DND-41 (cell line): Measurements from ENCODE around the gene FLNC.

Experiments used
- ATAC-seq: fragments of 200-7000 bp; cut with Tn5 transposase; 3 replicates; pipeline ENCODE4 v1.9.1; 2021; ENCODE audit warnings: low read depth; ENCODE audit not compliant: insufficient read depth
- DNase-seq: peaks from one replicate; pipeline ENCODE4 v3.0.0-alpha.2; 2020
- H2AFZ ChIP-seq: 2 replicates; pipeline ENCODE4 v1.6.0; 2012; ENCODE audit warnings: low read depth, low read length
- H3K27ac ChIP-seq: 2 replicates; pipeline ENCODE4 v1.5.1; 2012; ENCODE audit warnings: low read length, inconsistent platforms
- H3K27me3 ChIP-seq: fragments of 200-600 bp; sonication (generic); 2 replicates; pipeline ENCODE4 v1.6.0; 2012; ENCODE audit warnings: low read length, mild to moderate bottlenecking, inconsistent platforms; ENCODE audit not compliant: insufficient read depth, poor library complexity
- H3K36me3 ChIP-seq: 2 replicates; pipeline ENCODE4 v1.5.1; 2012; ENCODE audit warnings: low read length, inconsistent platforms; ENCODE audit not compliant: insufficient read depth
- H3K4me1 ChIP-seq: 2 replicates; pipeline ENCODE4 v1.5.1; 2012; ENCODE audit warnings: mild to moderate bottlenecking, low read length; ENCODE audit not compliant: insufficient read depth
- H3K4me2 ChIP-seq: 2 replicates; pipeline ENCODE4 v1.6.0; 2012; ENCODE audit warnings: mild to moderate bottlenecking, moderate library complexity, low read length, inconsistent platforms; ENCODE audit not compliant: insufficient read depth
- H3K4me3 ChIP-seq, 2 experiments: fragments of 200-600 bp in 1 of 2; shearing (Covaris generic) in 1 of 2; 2 replicates each; pipeline ENCODE4 v1.5.1; 2012 to 2016; ENCODE audit warnings: inconsistent platforms in 2 of 2, low read length in 2 of 2, mild to moderate bottlenecking in 2 of 2, low read depth in 1 of 2, moderate library complexity in 1 of 2
- H3K79me2 ChIP-seq: 2 replicates; pipeline ENCODE4 v1.6.0; 2012; ENCODE audit warnings: low read length, inconsistent platforms; ENCODE audit not compliant: insufficient read depth
- H3K9ac ChIP-seq: 2 replicates; pipeline ENCODE4 v1.6.0; 2012; ENCODE audit warnings: low read depth, mild to moderate bottlenecking, inconsistent platforms, low read length, moderate library complexity
- H3K9me3 ChIP-seq: 2 replicates; pipeline ENCODE4 v1.5.1; 2012; ENCODE audit warnings: low read length, moderate library complexity, mild to moderate bottlenecking, inconsistent platforms; ENCODE audit not compliant: insufficient read depth, severe bottlenecking
- H4K20me1 ChIP-seq: 2 replicates; pipeline ENCODE4 v1.6.0; 2012; ENCODE audit warnings: low read length; ENCODE audit not compliant: insufficient read depth
- CTCF ChIP-seq: IDR thresholded peaks from 2 replicates; pipeline ENCODE4 v1.5.1; 2012; ENCODE audit warnings: borderline replicate concordance, low read length, moderate library complexity, mild to moderate bottlenecking; ENCODE audit not compliant: poor library complexity, severe bottlenecking; ENCODE audit errors: extremely low read depth
- EZH2 ChIP-seq: IDR thresholded peaks from 3 replicates; pipeline ENCODE4 v1.6.1; 2012; ENCODE audit warnings: borderline replicate concordance, low read depth, mild to moderate bottlenecking, moderate library complexity, low read length, inconsistent platforms; ENCODE audit not compliant: severe bottlenecking

Gene FLNC

GRCh38 chr7:128812514-128813168, 17.6 kb upstream of the FLNC start:
- DNase-seq (no peak), ATAC-seq (no peak)

GRCh38 chr7:128814499-128814898, 15.7 kb upstream of the FLNC start:
- ATAC-seq (no peak), DNase-seq (no peak)
- no peaks in the 10 kb centered on the region for H3K79me2 ChIP-seq
- H3K4me1 ChIP-seq: no peaks in the 10 kb centered on the region
- H3K27ac ChIP-seq: no peak overlapping the region
- no peak overlapping the region for H3K9ac ChIP-seq
- H4K20me1 ChIP-seq: no peaks in the 10 kb centered on the region; the same call in 1 of the 2 replicates
- no peak overlapping the region for H3K4me3 ChIP-seq
- TF ChIP-seq CTCF: no peak
- TF ChIP-seq EZH2: no peak
- no peak overlapping the region for H3K4me2 ChIP-seq
- 0 out of 2 replicates have a peak, but pooled peaks cover 4% of the 10 kb centered on the region for H3K36me3 ChIP-seq
- H3K27me3 ChIP-seq: no peaks in the 10 kb centered on the region
- H3K9me3 ChIP-seq: no peaks in the 10 kb centered on the region
- no peak overlapping the region for H2AFZ ChIP-seq

More at GRCh38 chr7:128812514-128813168, 17.6 kb upstream of the FLNC start:
- H3K4me2 ChIP-seq: no peak overlapping the region
- no peak overlapping the region for H3K4me3 ChIP-seq
- no peak overlapping the region for H3K9ac ChIP-seq
- no peaks in the 10 kb centered on the region; the same call in 1 of the 2 replicates for H4K20me1 ChIP-seq
- no peak overlapping the region for H3K27ac ChIP-seq
- H3K9me3 ChIP-seq: no peaks in the 10 kb centered on the region
- H3K27me3 ChIP-seq: no peaks in the 10 kb centered on the region
- H2AFZ ChIP-seq: no peak overlapping the region
- H3K79me2 ChIP-seq: no peaks in the 10 kb centered on the region
- H3K4me1 ChIP-seq: no peaks in the 10 kb centered on the region
- H3K36me3 ChIP-seq: peaks cover 7% of the 10 kb centered on the region
- TF ChIP-seq EZH2 (no peak), CTCF (no peak)

- Histone ChIP-seq H3K36me3 (0 out of 2 replicates have a peak, but pooled peaks cover 1% of the 10 kb centered on the region), H3K4me1 (no peaks in the 10 kb centered on the region), H3K4me3 (no peak overlapping the region), H3K9ac (no peak overlapping the region), H3K4me2 (no peak overlapping the region), H3K9me3 (no peaks in the 10 kb centered on the region), H4K20me1 (no peaks in the 10 kb centered on the region; the same call in 1 of the 2 replicates), H2AFZ (no peak overlapping the region), H3K27ac (no peak overlapping the region), H3K27me3 (no peaks in the 10 kb centered on the region), H3K79me2 (no peaks in the 10 kb centered on the region)
- TF ChIP-seq EZH2: no peak
- no peak for TF ChIP-seq CTCF
- ATAC-seq (no peak), DNase-seq (no peak)
These were observed 14.8 kb upstream of the FLNC start for GRCh38 chr7:128815289-128815942.
